ENCODE results near the gene IGF1R.

- TF ChIP-seq POLR2A (IDR thresholded peaks at IDR 0.05), result no peak
- no peak for TF ChIP-seq CTCF (IDR thresholded peaks at IDR 0.05)
- no peak for TF ChIP-seq EP300 (IDR thresholded peaks at IDR 0.05)
These were observed 304.1 kb downstream of the IGF1R start for GRCh38 chr15:98952381-98952803.

Measured in suprapubic skin (tissue), 3 donors.